HS-5 (cell line): ENCODE measurements around the gene VSX1.

ENCODE experiments used
- DNase-seq: peaks from one replicate; pipeline ENCODE4 v3.0.0-alpha.2; 2012; ENCODE audit warnings: low read depth

Gene VSX1

GRCh38 chr20:25040438-25040831, 41.5 kb downstream of the VSX1 start:
- DNase-seq, result no peak

GRCh38 chr20:25039697-25040437, 42.1 kb downstream of the VSX1 start:
- DNase-seq, result no peak

DNA sequence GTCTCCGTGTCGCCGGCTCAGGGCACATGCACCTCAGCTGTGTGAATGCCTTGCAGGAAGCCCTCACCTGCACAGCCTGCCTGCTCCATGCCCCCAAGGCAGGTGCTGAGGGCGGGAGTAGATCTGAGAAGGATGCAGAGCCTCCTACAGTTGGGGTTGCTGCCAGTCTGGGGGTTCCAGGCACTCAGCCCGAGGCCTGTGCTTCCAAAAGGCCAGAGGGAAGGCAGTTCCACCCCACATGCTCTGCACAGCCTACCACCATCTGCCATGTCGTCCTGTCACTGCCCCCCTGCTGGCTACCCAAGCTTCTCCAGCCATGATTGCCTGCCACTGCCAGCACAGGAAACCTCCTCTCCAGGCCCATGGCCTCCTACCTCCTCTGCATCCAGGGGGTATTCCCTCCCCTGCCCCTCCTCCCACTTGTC, 43.3 kb downstream of the VSX1 start:
- no peak for DNase-seq

DNA sequence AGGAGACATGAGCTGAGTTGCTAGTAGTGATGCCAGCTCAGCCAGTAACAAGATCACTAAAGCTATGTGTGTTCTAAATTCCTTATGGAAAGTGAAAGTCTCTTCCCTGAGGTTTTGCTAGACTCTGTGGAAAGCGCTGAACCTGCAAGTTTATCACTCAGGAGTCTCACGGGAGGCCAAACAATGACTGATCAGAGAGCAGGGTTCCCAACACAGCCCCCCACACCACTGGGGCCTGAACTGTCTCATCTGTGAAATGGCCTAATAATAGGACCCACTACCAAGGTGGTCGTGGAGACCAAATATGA, 43.9 kb downstream of the VSX1 start:
- no peak for DNase-seq

GRCh38 chr20:25037288-25038102, 44.4 kb downstream of the VSX1 start:
- no peak for DNase-seq

DNA sequence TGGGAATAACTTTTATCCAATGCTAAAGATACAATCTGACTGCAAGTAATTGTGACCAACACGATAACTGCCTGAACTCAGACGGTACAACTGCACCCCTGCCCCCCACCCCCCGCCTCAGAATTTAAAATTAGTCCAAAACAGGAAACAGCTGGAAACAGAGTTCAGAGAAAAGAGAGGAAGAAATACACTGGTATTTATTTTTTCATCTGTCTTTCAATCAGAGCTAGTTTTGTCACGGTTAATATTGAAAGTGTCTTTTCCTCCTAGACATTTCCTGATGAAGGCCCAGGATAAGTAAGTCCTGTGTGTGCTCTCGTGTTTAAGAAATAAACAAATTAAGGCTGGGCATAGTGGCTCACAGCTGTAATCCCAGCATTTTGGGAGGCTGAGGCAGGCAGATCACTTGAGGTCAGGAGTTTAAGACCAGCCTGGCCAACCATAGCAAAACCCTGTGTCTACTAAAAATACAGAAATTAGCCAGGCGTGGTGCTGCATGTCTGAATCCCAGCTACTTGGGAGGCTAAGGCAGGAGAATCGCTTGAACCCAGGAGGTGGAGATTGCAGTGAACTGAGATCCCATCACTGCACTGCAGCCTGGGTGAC, 45.5 kb downstream of the VSX1 start:
- DNase-seq, result no peak

DNA sequence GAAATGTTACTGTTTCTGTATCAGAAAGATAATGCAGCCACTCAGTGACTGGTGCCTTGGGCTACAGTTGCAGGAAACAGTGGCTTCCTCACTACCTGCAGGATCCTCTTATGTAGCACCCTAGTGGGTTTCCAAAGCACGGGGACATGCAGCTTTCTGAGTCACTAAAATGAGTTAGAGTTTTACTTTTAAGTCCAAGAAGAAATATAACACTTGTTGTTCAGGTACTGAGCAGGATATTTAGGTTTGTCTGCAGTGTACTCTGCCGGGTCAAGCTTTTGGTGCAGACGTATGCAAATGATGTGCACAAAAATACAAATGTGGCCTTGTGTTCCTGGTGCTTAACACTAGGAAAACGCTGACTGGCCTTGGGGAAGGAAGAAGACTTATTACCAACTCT, 46.0 kb downstream of the VSX1 start:
- no peak for DNase-seq

DNA sequence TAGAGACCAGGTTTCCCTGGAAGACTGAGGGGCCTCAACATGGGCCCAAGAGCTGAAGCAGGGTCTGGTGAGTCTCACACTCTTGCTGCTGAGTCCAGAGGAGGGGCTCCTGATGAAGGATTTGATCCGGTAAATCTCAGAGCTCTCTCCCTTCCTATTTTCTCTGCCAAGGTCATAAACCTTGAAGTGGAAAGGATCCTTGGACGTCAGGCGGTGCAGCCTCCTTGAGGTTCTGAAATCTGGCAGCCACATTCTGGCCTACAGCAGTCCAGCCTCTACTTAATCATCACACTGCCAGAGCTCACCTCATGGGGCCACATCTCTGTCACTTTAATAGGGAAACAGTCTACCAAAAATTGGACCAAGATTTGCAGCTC, 48.0 kb downstream of the VSX1 start:
- no peak for DNase-seq

DNA sequence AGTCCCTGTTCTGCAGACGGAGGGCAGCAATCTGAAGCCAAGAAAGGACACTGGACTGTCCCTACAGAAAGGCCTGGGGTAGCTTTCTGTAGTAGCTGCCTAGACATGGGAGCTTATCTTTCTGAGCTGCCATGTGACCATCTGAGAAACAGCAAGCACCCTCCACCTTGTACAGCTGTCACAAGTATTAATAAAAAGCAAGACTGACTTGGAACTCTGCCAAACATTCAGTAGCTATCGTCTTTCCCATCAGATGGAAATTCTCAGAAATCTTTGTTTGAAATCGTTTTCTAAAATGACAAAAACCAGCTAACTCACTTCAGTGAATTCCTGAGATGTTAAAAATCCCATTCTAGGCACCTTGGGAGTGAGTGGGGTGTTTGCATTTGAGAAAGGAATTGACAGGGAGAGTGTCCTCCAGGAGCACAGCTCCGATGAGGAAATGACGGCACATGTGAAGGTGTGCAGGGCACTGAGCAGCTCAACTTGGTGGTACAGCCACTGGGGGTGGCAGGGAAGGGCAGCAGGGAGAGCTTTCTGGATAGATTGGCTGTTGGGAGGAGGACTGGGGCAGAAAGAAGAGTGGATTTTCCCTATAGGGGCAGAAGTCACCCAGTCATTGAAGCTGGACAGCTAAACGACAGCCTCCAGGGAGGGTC, 48.5 kb downstream of the VSX1 start:
- no peak for DNase-seq

GRCh38 chr20:25032478-25033264, 49.3 kb downstream of the VSX1 start:
- no peak for DNase-seq

GRCh38 chr20:25032065-25032477, 49.9 kb downstream of the VSX1 start:
- no peak for DNase-seq

GRCh38 chr20:25031241-25031640, 50.7 kb downstream of the VSX1 start:
- DNase-seq, result no peak

- DNase-seq, result no peak
Measured at GRCh38 chr20:25030649-25031207, 51.2 kb downstream of the VSX1 start.

- no peak for DNase-seq
Measured at GRCh38 chr20:25030007-25030648, 51.8 kb downstream of the VSX1 start.

GRCh38 chr20:25025986-25026605, 55.8 kb downstream of the VSX1 start:
- no peak for DNase-seq
